Effector CD4-positive, alpha-beta T cell (primary cell): ENCODE results near the gene TMEM184B.

ENCODE experiments used
- DNase-seq: peaks from one replicate; pipeline ENCODE4 v3.0.0-alpha.2; 2020

The TMEM184B gene

GRCh38 chr22:38221908-38222796 is 50.7 kb downstream of the TMEM184B start:
- DNase-seq, result no peak

GRCh38 chr22:38221407-38221806 is 51.4 kb downstream of the TMEM184B start:
- no peak for DNase-seq

- no peak for DNase-seq
Observed at GRCh38 chr22:38220653-38221386, 52.0 kb downstream of the TMEM184B start.

- DNase-seq, result no peak
Observed at GRCh38 chr22:38220163-38220562, 52.6 kb downstream of the TMEM184B start.

- DNase-seq, result no peak
Observed at GRCh38 chr22:38219632-38220031, 53.2 kb downstream of the TMEM184B start.

GRCh38 chr22:38218661-38219622 is 53.9 kb downstream of the TMEM184B start:
- peak; percentile 38 for DNase-seq

GRCh38 chr22:38215156-38216038 is 57.4 kb downstream of the TMEM184B start:
- DNase-seq, result no peak

GRCh38 chr22:38214302-38215056 is 58.3 kb downstream of the TMEM184B start:
- DNase-seq, result peak; percentile 55

GRCh38 chr22:38213990-38214301 is 58.9 kb downstream of the TMEM184B start:
- DNase-seq, result no peak

GRCh38 chr22:38213319-38213989 is 59.4 kb downstream of the TMEM184B start:
- no peak for DNase-seq

- no peak for DNase-seq
Observed at GRCh38 chr22:38212442-38212841, 60.4 kb downstream of the TMEM184B start.

- DNase-seq, result no peak
Observed at GRCh38 chr22:38211556-38211955, 61.3 kb downstream of the TMEM184B start.

- no peak for DNase-seq
Observed at GRCh38 chr22:38208551-38208968, 64.2 kb downstream of the TMEM184B start.

GRCh38 chr22:38207898-38208432 is 64.8 kb downstream of the TMEM184B start:
- DNase-seq, result no peak

GRCh38 chr22:38205261-38206128 is 67.3 kb downstream of the TMEM184B start:
- no peak for DNase-seq

GRCh38 chr22:38204784-38205183 is 68.0 kb downstream of the TMEM184B start:
- DNase-seq, result no peak

GRCh38 chr22:38203855-38204514 is 68.8 kb downstream of the TMEM184B start:
- DNase-seq, result no peak

GRCh38 chr22:38203090-38203810 is 69.6 kb downstream of the TMEM184B start:
- no peak for DNase-seq
